GM19455 (cell line): ENCODE results near the gene BPI.
"Not testable (repeated sequence)": the region's sequence is repeated elsewhere in the genome, so short reads cannot be mapped to it uniquely, and the experiment has no call there.

Experiments
- ATAC-seq: cut with Tn5 transposase; IDR thresholded peaks from one replicate; pipeline ENCODE4 v1.9.1; 2021; ENCODE audit not compliant: unreplicated experiment

Gene BPI

GRCh38 chr20:38303908-38304379 is at the start of gene BPI:
BPI (plus strand) TSS chr20:38304156; CDS start chr20:38304224, 68 bp downstream.
- no peak for ATAC-seq

GRCh38 chr20:38254621-38255020 is 49.3 kb upstream of the BPI start:
- ATAC-seq, result not testable (repeated sequence)

DNA sequence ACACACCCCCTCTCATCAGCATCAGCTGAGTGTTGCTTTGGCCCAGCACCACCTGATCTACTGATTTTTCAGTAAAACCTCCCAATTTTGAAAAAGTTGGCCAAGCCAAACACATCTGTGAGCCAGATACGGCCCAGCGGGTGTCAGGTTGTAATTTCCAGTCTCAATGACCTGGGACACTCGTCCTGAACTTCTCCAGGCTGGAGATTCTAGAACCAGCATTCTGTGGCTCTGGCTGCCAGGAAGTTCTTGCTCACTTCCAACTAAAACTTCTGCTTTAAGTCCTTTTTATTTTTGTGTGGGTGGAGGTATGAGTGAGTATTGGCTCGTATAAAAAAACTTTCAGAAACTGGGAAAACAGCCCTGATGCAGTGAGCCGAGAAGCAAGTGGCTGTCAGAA is 48.6 kb upstream of the BPI start:
- no peak for ATAC-seq

- no peak for ATAC-seq
These were observed 47.9 kb upstream of the BPI start for GRCh38 chr20:38256021-38256420.

- no peak for ATAC-seq
These were observed 47.0 kb upstream of the BPI start for GRCh38 chr20:38256966-38257365.

- no peak for ATAC-seq
These were observed 45.3 kb upstream of the BPI start for GRCh38 chr20:38258545-38259215.

GRCh38 chr20:38260025-38260377 is 44.0 kb upstream of the BPI start:
- no peak for ATAC-seq

DNA sequence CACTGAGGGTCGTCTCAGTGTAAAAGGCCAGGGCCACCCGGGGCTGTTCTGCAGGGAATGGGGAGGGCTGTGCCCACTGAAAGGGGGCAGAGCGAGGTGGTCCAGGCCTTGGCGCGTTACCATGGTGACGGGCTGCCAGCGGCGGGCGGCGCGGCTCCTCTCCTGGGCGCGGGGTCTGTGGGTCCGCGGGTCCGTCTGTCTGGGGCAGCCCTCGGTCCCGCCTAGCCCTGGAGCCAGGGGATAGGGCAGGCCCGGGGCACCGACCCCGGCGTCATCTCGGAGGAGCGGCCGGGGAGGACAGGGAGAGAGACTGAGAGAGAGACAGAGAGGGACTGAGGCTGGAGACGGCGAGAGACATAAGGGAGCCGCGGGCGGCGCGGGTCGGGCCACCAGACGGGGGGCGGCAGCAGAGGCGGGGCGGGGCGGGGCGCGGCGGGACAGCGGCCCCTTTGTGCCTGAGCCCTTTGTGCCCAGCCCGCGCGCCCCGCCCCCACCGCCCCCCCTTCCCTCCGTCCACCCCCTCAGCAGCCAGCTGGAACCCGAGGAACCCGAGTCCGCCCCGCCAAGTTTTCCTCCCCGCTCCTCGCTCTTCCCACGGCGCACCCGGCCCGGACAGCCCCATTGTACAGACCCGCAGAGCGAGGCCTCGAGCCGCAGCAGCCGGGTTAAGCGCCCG is 43.4 kb upstream of the BPI start, which contains the start of gene KIAA1755:
KIAA1755 (minus strand) TSS at position 358 of the 676 bp plus-strand sequence; CDS start at position 123, 235 bp downstream.
- no peak for ATAC-seq

GRCh38 chr20:38261054-38261390 is 42.9 kb upstream of the BPI start:
- ATAC-seq, result no peak

DNA sequence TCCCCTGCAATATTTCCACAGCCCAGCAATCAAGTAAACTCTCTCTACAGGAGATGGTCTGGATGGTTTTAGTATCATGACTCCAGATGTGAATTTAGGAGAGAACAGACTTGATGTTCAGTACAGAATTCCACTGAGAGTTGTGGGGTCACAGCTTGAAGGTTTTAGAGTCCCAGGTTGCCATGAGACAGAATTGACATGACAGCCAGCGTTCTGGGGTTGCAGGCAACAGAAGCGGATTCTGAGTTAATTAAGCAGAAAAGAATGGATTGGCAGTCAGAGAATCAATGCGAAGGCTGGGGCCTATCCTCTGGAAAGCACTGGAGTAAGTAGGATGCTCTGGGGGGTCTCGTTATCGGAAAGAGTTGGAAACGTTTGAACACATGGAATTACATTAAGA is 41.0 kb upstream of the BPI start:
- no peak for ATAC-seq

GRCh38 chr20:38266426-38266825 is 37.5 kb upstream of the BPI start:
- ATAC-seq, result no peak

DNA sequence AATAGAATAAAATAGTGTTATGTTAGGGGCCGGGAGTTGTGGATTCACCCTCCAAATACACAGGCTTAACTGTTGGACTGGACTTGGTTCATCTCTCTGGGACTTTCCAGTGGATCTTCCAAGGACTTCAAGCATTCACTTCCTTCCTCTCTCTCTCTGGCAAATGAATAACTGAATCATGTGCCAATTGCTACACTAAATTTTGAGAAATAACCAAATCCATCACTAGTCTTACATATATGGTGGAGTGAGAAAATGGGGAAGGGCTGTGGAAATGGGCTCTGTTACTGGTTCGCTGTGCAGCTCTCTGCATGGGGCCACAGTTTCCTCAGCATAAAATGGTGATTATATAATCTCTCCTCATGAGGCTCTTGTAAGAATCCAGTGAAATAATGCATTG is 36.7 kb upstream of the BPI start:
- no peak for ATAC-seq

GRCh38 chr20:38267901-38268514 is 35.9 kb upstream of the BPI start:
- no peak for ATAC-seq

DNA sequence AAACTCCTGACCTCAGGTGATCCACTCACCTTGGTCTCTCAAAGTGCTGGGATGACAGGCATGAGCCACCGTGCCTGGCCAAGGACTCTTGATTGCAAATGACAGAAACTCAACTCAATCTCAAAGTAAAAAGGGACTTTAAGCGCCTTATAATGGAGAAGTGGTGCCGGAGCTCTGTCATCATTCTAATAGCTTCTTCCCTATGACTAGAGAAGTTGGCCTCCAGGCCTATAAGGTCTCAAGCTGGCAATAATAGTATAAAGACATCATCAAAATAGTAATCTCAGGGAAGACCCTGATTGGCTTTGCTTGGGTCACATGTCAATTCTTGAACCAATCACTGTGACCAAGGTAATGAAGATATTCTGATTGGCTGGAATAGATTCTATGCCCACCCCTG is 34.9 kb upstream of the BPI start:
- no peak for ATAC-seq

DNA sequence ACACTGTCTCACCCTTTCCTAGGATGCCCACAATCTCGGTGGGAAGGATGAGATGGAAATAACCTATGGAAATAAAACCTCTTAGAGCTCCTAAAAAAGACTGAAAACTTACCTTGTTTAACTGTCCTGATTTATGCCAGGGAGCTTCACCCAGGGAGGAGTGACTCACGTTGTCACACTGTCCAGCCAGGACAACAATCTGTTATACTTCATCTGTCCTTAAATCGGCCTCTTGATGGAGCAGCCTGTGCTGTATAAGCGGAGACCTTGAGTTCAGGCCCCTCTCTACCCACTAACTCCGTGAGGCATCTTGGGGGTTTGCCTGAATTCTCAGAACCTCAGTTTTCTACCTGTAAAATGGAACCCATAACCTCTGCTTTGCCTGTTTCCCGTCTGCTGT is 34.2 kb upstream of the BPI start:
- ATAC-seq, result no peak

DNA sequence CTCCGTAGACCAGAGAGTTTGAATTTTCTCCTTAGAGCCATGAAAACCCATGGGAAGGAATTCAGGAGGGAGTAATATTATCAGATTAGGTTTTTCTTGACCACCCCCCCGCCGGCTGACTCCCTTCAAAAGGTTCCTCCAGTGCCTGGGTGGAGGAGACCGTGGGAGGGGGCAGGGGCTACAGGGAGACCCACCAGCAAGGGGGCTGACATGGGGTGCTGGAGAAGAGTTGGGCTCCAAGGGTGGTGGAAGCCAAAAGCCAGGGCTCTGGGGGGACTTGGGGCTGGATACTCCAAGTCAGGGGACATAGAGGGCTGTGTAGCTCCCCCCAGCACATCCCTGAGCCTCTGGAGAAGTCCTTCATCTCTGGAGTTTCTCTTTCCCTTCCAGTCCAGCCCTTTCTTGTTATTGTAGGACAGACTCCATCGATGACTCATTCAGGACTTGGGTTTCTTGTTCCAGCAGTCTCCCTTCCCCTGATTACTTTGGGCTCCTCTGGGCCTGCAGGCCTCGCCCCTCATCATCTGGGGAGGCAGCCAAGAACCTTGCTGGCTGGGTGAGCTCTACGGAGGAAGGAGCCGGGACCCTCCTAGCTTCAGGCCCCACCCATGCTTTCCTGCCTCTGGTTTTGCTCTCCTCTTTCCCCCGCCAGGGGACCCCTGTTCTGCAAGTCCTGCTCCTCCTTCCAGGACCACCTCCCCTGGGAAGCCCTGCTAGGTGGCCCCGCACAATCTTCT is 32.9 kb upstream of the BPI start:
- no peak for ATAC-seq

- no peak for ATAC-seq
These were observed 32.3 kb upstream of the BPI start for GRCh38 chr20:38271608-38272120.

DNA sequence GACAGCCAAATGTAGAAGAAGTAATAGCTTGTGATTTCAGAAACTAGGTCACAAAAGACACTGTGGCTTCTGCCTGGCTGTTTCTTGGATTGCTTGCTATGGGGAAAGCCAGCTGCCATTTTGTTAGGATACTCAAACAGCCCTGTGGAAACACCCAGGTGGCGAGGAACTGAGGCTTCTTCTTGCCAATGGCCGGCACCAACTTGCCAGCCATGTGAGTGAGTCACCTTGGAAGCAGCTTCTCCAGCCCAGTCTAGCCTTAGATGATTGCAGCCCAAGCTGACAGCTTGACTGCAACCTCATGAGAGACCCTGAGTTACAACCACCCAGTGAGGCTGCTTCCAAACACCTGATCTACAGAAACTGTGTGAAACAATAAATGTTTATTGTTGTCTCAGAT is 31.6 kb upstream of the BPI start:
- no peak for ATAC-seq

- ATAC-seq, result no peak
These were observed 31.0 kb upstream of the BPI start for GRCh38 chr20:38272961-38273360.

DNA sequence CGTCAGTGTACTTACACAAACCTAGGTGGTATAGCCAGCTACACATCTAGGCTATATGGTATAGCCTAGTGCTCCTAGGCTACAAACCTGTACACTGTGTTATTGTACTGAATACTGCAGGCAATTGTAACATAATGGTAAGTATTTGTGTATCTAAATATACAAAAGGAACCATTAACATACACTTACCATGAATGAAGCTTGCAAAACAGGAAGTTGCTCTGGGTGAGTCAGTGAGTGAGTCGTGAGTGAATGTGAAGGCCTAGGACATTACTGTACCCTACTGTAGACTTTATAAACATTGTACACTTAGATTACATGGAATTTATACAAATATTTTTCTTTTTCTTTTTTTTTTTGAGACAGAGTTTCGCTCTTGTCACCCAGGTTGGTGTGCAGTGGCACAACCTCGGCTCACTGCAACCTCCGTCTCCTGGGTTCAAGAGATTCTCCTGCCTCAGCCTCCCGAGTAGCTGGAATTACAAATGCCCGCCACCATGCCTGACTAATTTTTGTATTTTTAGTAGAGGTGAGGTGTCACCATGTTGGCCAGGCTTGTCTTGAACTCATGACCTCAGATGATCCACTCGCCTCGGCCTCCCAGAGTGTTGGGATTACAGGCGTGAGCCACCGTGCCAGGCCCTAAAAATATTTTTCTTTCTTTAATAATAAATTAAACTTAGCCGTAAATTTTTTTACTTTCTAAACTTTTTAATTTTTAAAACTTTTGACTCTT is 28.0 kb upstream of the BPI start:
- no peak for ATAC-seq

- no peak for ATAC-seq
These were observed 26.7 kb upstream of the BPI start for GRCh38 chr20:38277285-38277684.
